Measurements from ENCODE around the gene OIT3. TPM values are rescaled to one million over a fixed set of nuclear protein-coding genes. Genes with fewer than 3 reads are reported as not detected.
"Not testable (repeated sequence)": the region's sequence is repeated elsewhere in the genome, so short reads cannot be mapped to it uniquely, and the experiment has no call there.

OIT3 gene
- total RNA-seq, 2 experiments from 2014 or later: not detected

DNA sequence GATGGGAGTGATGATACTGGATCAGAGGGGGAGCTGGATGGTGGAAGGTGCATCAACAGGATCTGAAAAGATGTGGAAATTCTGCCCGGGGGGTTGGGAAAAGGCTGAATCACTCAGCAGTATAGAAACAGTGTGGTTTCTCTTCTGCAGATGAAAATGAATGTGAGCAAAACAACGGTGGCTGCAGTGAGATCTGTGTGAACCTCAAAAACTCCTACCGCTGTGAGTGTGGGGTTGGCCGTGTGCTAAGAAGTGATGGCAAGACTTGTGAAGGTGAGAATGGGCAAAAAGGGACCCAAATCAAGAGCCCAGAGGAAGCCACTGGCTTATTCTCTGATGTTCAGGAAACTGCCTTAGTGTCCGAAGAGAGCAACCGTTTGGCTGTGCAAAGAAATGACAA lies 12.9 kb downstream of the OIT3 start:
- Mint-ChIP-seq H3K4me3 (no peak overlapping the region), H3K27me3 (ENCODE audit: low read depth) (no peaks in the 10 kb centered on the region), H3K9me3 (no peaks in the 10 kb centered on the region), H3K36me3 (ENCODE audit: low read depth) (no peaks in the 10 kb centered on the region), H3K27ac (no peak overlapping the region), H3K4me1 (ENCODE audit: low read depth) (no peaks in the 10 kb centered on the region)
- DNase-seq: no peak
- CTCF ChIA-PET: no interaction called here
- intact Hi-C loops (cut with micrococcal nuclease): no loop called here

DNA sequence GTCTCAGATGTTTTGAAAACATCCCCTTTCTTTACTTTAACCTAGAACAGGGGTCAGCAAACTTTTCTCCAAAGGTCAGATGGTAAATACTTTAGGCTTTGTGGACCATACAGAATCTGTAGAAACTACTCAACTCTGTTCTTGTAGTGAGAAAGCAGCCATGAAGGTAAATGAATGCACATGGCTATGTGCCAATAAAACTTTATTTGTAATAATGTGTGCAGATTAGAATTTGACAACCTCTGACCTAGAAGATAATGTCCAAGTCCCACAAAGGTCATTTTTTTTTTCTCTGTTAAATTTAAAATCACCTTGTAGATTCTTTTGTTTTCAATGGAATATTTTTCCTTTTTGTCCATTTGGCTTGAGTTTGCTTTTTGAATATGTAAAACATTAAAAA lies 17.2 kb downstream of the OIT3 start:
- Mint-ChIP-seq H3K4me1 (ENCODE audit: low read depth) (no peaks in the 10 kb centered on the region), H3K4me3 (no peak overlapping the region), H3K36me3 (ENCODE audit: low read depth) (no peaks in the 10 kb centered on the region), H3K27ac (no peak overlapping the region), H3K9me3 (no peaks in the 10 kb centered on the region), H3K27me3 (ENCODE audit: low read depth) (no peaks in the 10 kb centered on the region)
- no peak for DNase-seq
- CTCF ChIA-PET: no interaction called here
- intact Hi-C loops (cut with micrococcal nuclease): no loop called here

DNA sequence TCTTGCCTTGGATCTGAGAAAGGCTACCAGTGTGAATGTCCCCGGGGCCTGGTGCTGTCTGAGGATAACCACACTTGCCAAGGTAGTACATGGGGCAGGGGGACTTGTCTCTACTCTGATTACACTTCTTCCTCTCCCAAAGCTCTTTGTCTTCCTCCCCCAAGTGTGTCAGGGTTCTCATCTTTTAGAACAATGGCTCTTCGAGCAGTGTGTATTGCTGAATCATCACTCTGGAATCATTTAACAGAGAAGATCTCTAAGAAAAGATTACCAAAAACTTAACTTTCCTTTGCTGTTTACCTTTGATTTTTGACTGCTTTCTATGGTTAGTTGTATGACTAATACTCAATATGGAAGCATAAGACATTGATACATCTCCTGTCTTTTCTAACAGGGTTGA lies 18.2 kb downstream of the OIT3 start:
- DNase-seq: no peak
- Mint-ChIP-seq H3K9me3 (no peaks in the 10 kb centered on the region), H3K27me3 (ENCODE audit: low read depth) (no peaks in the 10 kb centered on the region), H3K27ac (no peak overlapping the region), H3K36me3 (ENCODE audit: low read depth) (no peaks in the 10 kb centered on the region), H3K4me3 (no peak overlapping the region), H3K4me1 (ENCODE audit: low read depth) (no peaks in the 10 kb centered on the region)
- intact Hi-C loops (cut with micrococcal nuclease): no loop called here
- CTCF ChIA-PET: no interaction called here

DNA sequence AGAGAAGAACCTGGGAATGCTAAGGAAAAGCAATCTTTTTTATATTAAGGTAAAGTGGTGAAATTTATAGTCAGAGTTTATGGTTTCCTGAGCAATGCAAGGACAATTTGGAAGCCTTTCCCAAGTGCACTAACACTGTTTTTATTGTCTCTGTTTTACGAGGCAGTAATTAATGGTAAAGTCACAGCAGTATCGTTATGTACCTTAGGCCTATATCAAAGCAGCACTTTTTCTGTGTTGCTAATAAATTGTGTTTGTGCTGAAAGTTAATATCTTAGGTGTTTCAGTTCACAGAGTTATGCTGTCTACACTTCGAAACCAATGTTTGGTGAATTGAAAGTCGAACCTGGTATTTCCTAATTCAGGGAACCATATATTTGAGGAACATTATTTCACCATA lies 19.2 kb downstream of the OIT3 start:
- H3K9me3 Mint-ChIP-seq: no peaks in the 10 kb centered on the region
- no peaks in the 10 kb centered on the region for H3K27me3 Mint-ChIP-seq (ENCODE audit: low read depth)
- CTCF ChIA-PET: no interaction called here
- no peaks in the 10 kb centered on the region for H3K4me1 Mint-ChIP-seq (ENCODE audit: low read depth)
- H3K4me3 Mint-ChIP-seq: no peak overlapping the region
- H3K27ac Mint-ChIP-seq: no peak overlapping the region
- intact Hi-C loops (cut with micrococcal nuclease): no loop called here
- no peaks in the 10 kb centered on the region for H3K36me3 Mint-ChIP-seq (ENCODE audit: low read depth)
- DNase-seq: no peak

DNA sequence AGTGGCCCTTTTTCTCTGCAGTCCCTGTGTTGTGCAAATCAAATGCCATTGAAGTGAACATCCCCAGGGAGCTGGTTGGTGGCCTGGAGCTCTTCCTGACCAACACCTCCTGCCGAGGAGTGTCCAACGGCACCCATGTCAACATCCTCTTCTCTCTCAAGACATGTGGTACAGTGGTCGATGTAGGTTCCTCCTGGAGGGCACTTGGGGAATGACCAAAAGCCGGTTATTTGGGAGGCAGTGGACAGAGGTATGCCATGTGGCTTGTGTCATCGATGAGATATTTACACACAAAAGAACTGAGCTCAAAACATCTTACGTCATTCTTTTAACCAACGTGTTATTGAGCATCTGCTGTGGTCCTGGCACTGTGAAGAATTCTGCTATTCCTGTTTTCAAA lies 19.7 kb downstream of the OIT3 start:
- DNase-seq: no peak
- no peak overlapping the region for H3K27ac Mint-ChIP-seq
- CTCF ChIA-PET: no interaction called here
- intact Hi-C loops (cut with micrococcal nuclease): no loop called here
- no peaks in the 10 kb centered on the region for H3K27me3 Mint-ChIP-seq (ENCODE audit: low read depth)
- no peaks in the 10 kb centered on the region for H3K4me1 Mint-ChIP-seq (ENCODE audit: low read depth)
- no peaks in the 10 kb centered on the region for H3K36me3 Mint-ChIP-seq (ENCODE audit: low read depth)
- no peaks in the 10 kb centered on the region for H3K9me3 Mint-ChIP-seq
- H3K4me3 Mint-ChIP-seq: no peak overlapping the region

DNA sequence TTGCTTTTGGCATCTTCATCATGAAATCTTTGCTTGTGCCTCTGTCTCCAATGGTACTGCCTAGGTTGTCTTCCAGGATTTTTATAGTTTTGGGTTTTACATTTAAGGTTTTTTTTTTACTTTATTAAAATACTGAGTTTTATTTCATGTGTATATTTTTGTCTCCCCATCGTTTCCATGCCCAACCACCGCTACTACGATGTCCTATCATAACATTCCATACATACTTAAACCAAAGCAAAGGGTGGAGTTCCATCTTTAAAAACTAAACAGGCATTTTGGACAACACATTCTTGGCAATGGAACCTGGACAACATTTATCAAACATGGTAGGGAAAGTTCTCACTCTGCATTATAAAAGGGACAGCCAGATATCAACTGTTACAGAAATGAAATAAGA lies 23.7 kb downstream of the OIT3 start:
- H3K4me3 Mint-ChIP-seq; H3K36me3 Mint-ChIP-seq (ENCODE audit: low read depth); H3K27me3 Mint-ChIP-seq (ENCODE audit: low read depth); H3K27ac Mint-ChIP-seq; intact Hi-C loops (cut with micrococcal nuclease); DNase-seq; H3K4me1 Mint-ChIP-seq (ENCODE audit: low read depth): not testable (repeated sequence)
- CTCF ChIA-PET: interaction anchor here (0.6 kb wide), 2 partner anchors 16 to 288 kb away, joined by 3 to 4 read pairs; no protein-coding TSS in a partner anchor
- H3K9me3 Mint-ChIP-seq: peaks cover 10% of the 10 kb centered on the region

DNA sequence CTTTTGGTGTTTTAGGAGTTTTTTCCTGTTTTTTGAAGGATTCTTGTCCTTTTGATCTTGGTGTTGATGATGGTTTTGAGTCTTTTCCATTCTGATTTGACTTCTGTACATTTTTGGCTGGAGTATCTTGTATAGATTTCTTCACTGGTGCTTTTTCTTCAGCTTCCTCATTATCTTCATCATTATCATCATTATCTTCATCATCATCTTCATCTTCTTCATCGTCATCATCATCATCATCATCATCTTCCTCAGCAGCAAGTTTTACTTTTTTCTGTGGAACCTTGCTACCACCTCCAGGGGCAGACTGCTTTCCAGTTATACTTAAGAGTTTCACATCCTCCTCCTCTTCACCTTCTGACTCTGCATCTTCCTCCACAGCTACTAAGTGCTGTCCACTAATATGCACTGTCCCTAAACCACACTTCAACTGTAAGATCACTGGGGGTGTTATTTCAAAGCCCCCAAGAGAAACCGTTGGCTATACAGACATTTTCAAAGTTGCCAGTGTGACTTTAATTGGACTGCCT lies 24.3 kb downstream of the OIT3 start:
- intact Hi-C loops (cut with micrococcal nuclease); H3K4me1 Mint-ChIP-seq (ENCODE audit: low read depth); CTCF ChIA-PET; H3K27me3 Mint-ChIP-seq (ENCODE audit: low read depth); H3K36me3 Mint-ChIP-seq (ENCODE audit: low read depth); H3K4me3 Mint-ChIP-seq; H3K27ac Mint-ChIP-seq; DNase-seq: not testable (repeated sequence)
- peaks cover 14% of the 10 kb centered on the region for H3K9me3 Mint-ChIP-seq

DNA sequence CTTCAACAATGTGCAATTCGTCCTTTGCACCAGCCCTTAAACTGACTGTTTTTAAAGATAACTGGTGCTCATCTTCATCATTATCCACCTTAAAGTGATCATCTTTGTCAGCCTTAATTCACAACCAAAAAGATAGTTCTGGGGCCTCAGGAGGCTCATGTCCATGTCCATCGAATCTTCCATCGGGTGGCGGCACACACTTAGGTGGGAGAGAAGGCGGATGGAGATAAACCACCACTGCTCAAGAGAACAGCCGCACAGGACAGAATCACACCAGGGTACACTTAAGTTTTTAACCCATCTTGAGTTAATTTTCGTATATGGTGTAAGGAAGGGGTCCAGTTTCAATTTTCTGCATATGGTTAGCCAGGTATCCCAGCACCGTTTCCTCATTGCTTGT lies 24.8 kb downstream of the OIT3 start:
- peak; percentile 8 for DNase-seq
- peaks cover 14% of the 10 kb centered on the region for H3K9me3 Mint-ChIP-seq
- H3K27ac Mint-ChIP-seq: no peak overlapping the region
- peaks cover 7% of the 10 kb centered on the region for H3K27me3 Mint-ChIP-seq (ENCODE audit: low read depth)
- H3K4me1 Mint-ChIP-seq (ENCODE audit: low read depth): no peaks in the 10 kb centered on the region
- no peak overlapping the region for H3K4me3 Mint-ChIP-seq
- CTCF ChIA-PET: no interaction called here
- H3K36me3 Mint-ChIP-seq (ENCODE audit: low read depth): peaks cover 6% of the 10 kb centered on the region
- intact Hi-C loops (cut with micrococcal nuclease): no loop called here

DNA sequence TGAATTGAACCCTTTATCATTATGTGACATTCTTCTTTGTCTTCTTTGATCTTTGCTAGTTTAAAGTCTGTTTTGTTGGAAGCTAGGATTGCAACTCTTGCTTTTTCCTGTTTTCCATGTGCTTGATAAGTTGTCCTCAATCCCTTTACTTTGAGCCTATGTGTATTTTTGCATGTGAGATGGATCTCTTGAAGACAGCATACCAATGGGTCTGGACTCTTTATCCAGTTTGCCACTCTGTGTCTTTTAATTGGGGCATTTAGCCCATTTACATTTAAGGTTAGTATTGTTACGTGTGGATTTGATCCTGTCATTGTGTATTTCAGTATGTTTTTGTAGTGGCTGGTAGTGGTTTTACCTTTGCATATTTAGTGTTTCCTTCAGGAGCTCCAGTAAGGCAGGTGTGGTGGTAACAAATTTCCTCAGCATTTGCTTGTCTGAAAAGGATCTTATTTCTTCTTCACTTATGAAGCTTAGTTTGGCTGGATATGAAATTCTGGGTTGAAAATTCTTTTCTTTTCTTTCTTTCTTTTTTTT lies 27.7 kb downstream of the OIT3 start:
- DNase-seq; H3K36me3 Mint-ChIP-seq (ENCODE audit: low read depth); H3K27ac Mint-ChIP-seq; CTCF ChIA-PET; H3K4me3 Mint-ChIP-seq; intact Hi-C loops (cut with micrococcal nuclease); H3K4me1 Mint-ChIP-seq (ENCODE audit: low read depth): not testable (repeated sequence)
- Mint-ChIP-seq H3K27me3 (ENCODE audit: low read depth) (peaks cover 10% of the 10 kb centered on the region), H3K9me3 (peaks cover 14% of the 10 kb centered on the region)

DNA sequence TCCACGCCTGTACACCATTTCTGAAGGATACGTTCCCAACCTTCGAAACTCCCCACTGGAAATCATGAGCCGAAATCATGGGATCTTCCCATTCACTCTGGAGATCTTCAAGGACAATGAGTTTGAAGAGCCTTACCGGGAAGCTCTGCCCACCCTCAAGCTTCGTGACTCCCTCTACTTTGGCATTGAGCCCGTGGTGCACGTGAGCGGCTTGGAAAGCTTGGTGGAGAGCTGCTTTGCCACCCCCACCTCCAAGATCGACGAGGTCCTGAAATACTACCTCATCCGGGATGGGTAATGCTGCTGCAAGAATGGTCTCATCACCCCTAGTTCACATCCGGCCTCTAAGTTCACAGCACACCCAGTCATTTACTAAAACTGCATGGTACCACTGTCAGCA lies 30.8 kb downstream of the OIT3 start:
- Mint-ChIP-seq H3K27ac (no peak overlapping the region), H3K9me3 (peaks cover 14% of the 10 kb centered on the region), H3K36me3 (ENCODE audit: low read depth) (peaks cover 6% of the 10 kb centered on the region), H3K27me3 (ENCODE audit: low read depth) (peaks cover 13% of the 10 kb centered on the region), H3K4me1 (ENCODE audit: low read depth) (no peaks in the 10 kb centered on the region), H3K4me3 (no peak overlapping the region)
- DNase-seq: no peak
- CTCF ChIA-PET: no interaction called here
- intact Hi-C loops (cut with micrococcal nuclease): no loop called here

DNA sequence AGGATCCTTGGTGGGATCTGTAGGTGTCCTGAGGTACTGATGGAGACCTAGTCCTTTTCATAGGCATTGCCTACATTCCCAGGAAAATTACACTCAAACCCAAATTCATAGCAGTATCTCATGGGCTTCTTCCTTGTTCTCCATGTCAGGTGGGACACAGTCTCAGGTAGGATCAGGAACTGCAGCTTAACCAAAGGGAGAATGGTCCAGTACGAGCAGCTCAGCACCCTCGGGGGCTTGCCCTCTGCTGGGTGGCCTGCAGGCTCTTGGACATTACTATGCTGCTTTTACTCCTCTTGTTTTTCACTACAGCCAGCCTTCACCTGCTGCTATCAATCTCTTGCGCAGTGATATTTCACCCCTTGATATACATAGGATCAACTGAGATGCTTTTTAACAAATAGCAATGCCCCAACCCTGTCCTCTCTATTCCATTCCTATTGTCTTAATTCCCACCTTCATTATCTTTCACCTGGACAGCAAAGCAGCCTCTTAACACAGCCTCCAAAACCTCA lies 32.5 kb downstream of the OIT3 start:
- Mint-ChIP-seq H3K27ac (no peak overlapping the region), H3K4me1 (ENCODE audit: low read depth) (no peaks in the 10 kb centered on the region), H3K27me3 (ENCODE audit: low read depth) (peaks cover 11% of the 10 kb centered on the region), H3K36me3 (ENCODE audit: low read depth) (peaks cover 4% of the 10 kb centered on the region), H3K4me3 (no peak overlapping the region), H3K9me3 (peaks cover 11% of the 10 kb centered on the region)
- CTCF ChIA-PET: no interaction called here
- no peak for DNase-seq
- intact Hi-C loops (cut with micrococcal nuclease): no loop called here

DNA sequence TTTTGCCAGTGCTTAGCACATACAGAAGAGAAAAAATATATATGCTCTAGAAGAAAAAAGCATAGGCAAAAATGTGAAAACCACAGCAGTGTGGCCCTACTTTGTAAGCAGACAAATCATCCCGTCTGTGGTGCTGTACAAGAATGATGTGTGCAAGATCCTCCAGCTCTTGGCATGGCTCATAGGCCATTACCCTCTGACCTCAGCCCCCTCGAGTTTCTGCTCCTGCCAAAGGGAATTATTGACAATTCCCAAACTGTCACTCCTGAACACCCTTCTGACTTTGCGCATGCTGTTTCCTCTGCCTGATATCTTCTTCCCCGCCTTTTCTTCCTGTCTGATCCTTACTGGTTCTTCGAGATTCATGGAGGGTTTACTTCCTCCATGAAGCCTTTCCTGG lies 33.9 kb downstream of the OIT3 start:
- DNase-seq: no peak
- peaks cover 6% of the 10 kb centered on the region for H3K27me3 Mint-ChIP-seq (ENCODE audit: low read depth)
- H3K9me3 Mint-ChIP-seq: peaks cover under 1% of the 10 kb centered on the region
- no peak overlapping the region for H3K4me3 Mint-ChIP-seq
- H3K4me1 Mint-ChIP-seq (ENCODE audit: low read depth): no peaks in the 10 kb centered on the region
- no peaks in the 10 kb centered on the region for H3K36me3 Mint-ChIP-seq (ENCODE audit: low read depth)
- H3K27ac Mint-ChIP-seq: no peak overlapping the region
- intact Hi-C loops (cut with micrococcal nuclease): no loop called here
- CTCF ChIA-PET: no interaction called here

DNA sequence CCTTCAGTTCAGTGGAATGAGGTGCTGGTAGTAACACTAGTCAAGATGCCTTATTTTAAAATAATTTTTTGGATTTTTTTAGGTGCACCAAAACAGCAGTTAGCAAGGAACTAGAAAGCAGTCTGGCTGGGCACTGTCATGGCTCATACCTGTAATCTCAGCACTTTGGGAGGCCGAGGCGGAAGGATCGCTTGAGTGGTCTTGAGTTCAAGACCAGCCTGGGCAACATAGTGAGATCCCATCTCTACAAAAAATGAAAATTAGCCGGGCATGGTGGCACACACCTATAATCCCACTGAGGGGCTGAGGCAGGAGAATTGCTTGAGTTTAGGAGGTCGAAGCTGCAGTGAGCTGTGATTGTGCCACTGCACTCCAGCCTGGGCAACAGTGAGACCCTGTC lies 35.3 kb downstream of the OIT3 start:
- Mint-ChIP-seq H3K27ac (no peak overlapping the region), H3K36me3 (ENCODE audit: low read depth) (no peaks in the 10 kb centered on the region), H3K27me3 (ENCODE audit: low read depth) (peaks cover 6% of the 10 kb centered on the region), H3K9me3 (no peaks in the 10 kb centered on the region), H3K4me1 (ENCODE audit: low read depth) (no peaks in the 10 kb centered on the region), H3K4me3 (no peak overlapping the region)
- intact Hi-C loops (cut with micrococcal nuclease): no loop called here
- CTCF ChIA-PET: no interaction called here
- DNase-seq: no peak
